NCI-H2196 treated with DMSO at 0.1 percent for 48 hours (cell line): ENCODE measurements around the gene INSRR.
A peak's percentile ranks its signal among the peaks of the same experiment; 100 is the strongest.

Experiments
- DNase-seq: peaks from one replicate; lab custom pipeline; 2025; ENCODE audit not compliant: unreplicated experiment; lab: John Stamatoyannopoulos, UW

The INSRR gene

DNA sequence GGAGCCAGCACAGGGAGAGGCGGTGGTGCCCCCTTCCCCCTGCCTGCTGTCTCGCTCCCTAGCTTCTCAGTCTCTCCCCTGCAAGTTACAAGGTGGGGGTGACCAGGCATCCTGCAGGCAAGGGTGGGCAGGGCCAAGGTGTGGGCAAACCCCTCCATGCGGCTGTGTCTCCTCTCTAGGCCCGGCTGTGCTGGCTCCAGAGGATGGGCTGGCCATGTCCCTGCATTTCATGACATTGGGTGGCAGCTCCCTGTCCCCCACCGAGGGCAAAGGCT lies 16.4 kb upstream of the INSRR start:
- DNase-seq = no peak

DNA sequence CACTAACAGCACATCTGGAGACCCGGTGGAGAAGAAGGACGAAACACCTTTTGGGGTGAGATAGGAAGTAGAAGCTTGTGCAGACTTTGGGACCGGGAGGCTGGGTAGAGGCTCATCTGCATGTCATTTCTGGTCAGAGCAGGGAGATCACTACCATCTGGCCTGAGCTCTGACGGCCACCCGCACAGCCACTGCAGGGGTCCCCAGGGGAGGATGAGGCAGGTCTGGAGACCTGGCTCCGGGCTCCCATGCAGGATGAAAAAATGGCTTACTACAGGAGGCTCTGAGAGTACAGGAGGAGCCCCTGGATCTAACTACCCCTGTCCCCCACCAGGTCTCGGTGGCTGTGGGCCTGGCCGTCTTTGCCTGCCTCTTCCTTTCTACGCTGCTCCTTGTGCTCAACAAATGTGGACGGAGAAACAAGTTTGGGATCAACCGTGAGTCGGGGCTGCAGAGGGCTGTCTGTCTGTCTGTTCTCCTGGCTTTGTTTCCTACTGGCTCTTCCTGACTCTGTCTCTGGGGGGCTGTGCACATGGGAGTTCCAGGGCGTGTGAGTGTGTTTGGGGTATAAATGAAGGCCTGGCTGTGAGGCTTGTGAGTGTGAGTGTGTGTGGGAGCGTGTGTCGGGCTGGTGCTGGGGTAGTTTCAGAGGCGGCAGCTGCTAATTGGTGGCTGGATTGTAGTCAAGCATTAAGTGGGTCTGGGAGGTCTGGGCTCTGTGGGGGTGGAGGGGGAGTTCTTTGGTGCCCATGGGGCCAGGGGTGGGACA lies 15.8 kb upstream of the INSRR start:
- DNase-seq = no peak

GRCh38 chr1:156874142-156874541 lies 15.2 kb upstream of the INSRR start:
- no peak for DNase-seq

DNA sequence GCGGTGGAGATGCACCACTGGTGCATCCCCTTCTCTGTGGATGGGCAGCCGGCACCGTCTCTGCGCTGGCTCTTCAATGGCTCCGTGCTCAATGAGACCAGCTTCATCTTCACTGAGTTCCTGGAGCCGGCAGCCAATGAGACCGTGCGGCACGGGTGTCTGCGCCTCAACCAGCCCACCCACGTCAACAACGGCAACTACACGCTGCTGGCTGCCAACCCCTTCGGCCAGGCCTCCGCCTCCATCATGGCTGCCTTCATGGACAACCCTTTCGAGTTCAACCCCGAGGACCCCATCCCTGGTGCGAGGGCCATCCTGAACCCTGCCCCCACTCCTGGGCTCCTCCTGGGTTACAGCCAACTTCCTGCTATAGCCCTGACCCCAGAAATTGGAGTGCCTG lies 14.7 kb upstream of the INSRR start:
- no peak for DNase-seq

GRCh38 chr1:156869455-156869854 lies 10.5 kb upstream of the INSRR start:
- DNase-seq = no peak

DNA sequence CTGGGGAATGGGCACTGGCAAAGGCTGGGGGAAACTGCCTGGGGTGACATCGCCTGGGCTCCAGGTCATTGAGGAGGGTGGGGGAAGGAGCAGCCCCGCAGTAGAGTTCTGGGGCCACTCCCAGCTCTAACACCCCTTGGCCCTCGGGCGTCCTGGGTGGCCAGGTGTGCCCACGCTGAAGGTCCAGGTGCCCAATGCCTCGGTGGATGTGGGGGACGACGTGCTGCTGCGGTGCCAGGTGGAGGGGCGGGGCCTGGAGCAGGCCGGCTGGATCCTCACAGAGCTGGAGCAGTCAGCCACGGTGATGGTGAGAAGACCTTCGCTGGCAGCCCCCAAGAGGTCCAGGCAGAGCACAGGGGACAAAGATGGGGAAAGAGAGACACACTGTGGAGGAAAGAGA lies 9.4 kb upstream of the INSRR start:
- no peak for DNase-seq

DNA sequence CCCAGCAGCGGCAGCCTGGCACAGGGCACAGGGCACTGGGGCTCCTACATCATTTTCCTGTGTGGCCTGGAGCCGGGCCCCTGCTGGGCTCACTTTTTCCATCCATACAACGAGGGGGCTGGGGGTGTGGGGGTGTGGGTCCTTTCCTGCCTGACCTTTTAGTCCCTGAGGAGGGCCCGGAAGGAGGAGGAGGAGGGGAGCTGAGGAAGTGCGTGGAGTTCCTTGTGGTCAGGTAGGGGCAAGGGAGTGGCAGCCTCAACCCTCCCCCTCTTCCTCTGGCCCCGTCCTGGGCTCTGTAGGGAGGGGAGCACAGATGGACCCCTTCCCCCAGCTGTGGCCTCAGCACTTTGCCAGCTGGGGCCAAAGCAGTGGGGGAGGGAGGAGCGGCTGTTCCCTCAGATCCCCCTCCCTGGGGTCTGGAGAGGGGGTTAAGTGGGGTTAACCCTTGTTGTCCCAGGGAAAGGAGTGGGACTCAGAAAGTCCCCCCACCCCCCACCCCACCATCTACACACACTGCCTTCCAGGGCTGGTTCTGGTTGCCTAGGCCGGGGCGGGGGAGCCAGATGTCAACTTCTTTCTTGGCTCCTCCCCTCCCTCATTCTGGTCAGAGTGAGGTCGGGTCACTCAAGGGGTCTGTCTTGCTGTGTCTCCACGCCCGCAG lies 7.5 kb upstream of the INSRR start:
- no peak for DNase-seq

GRCh38 chr1:156865865-156866248 lies 6.9 kb upstream of the INSRR start:
- DNase-seq = no peak

DNA sequence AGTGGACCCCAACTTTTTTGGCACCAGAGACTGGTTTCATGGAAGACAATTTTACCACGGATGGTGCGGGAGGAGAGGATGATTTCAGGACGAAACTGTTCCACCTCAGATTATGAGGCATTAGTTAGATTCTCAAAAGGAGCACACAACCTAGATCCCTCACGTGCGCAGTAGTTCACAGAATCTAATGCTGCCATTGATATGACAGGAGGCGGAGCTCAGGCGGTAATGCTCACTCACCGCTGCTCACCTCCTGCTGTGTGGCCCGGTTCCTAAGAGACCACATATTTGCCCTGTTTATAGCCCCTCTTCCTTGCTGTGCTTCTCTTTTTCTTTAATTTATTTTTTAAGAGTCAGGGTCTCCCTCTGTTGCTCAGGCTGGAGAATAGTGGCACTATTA lies 6.3 kb upstream of the INSRR start:
- no peak for DNase-seq

DNA sequence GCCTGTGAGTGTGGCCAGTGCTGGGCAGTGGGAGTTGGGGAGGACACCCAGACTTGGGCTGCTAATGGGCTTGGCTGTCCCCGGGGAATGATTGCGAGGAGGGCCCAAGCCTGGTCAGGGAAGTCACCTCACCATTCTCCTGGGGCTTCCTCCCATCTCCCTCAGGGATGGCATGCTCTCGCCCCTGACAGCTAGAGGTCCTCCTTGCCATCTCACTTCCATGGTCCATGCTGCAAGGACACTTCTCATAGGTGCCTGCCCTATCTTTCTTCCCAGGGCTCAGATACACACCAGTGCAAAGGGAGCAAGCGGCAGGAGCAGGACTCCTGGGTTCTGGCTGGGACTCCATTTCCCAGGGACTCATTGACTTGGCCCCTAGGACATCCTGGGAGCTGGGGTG lies 5.9 kb upstream of the INSRR start:
- no peak for DNase-seq

DNA sequence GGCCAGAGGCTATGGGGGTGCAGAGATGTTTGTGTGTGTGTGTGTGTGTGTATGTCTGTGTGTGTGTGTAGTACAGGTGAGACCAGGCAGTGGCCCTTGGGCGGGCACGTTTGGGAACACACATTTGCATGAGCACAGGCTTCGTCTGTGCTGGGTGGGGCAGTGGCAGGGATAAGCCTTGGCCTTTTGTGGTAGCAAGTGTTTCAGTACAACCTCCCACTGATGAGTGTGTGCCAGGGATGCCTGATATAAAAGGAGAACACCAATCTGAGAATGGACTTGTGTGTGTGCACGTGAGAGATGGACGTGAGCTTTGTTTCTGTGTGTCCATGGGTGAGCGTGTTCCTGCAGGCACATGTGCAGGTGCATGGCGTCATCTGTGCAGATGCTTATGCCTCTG lies 4.7 kb upstream of the INSRR start:
- no peak for DNase-seq

DNA sequence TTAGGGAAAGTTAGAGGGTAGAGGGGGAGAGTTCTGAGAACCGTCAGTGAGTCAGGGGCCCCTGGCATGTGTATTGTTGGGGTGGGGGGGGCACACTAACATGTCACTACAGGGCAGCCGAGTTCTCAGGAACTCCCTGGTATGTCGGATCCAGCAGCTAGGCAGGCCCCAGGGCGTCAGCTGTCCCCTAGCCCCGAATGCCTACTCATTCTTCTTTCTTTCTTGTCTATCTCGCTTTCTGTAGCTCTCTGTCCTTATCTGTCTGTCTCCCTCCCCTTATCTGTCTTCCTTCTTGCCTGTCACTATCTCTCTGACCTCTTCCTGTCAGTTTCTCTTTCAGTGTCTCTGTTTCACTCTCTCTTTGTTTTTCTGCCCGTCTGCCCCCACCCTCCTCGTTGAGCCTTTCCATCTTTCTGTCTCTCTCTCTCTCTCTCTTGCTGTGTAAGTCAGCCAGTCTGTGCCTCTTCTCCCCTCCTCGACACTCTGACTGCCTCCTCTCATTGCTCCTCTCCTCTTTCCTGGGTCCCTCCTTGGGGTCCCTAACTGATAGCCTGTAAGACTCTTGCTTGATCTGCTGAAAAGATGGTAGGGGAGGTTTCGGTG lies 4.2 kb upstream of the INSRR start:
- no peak for DNase-seq

GRCh38 chr1:156862584-156862983 lies 3.7 kb upstream of the INSRR start:
- no peak for DNase-seq

- DNase-seq = peak; percentile 74
Observed at GRCh38 chr1:156860628-156861423, 1.9 kb upstream of the INSRR start, which contains the start of gene NTRK1. TSS of gene NTRK1 (plus strand) at chr1:156860865. CDS start at chr1:156860935, 70 bp downstream.

DNA sequence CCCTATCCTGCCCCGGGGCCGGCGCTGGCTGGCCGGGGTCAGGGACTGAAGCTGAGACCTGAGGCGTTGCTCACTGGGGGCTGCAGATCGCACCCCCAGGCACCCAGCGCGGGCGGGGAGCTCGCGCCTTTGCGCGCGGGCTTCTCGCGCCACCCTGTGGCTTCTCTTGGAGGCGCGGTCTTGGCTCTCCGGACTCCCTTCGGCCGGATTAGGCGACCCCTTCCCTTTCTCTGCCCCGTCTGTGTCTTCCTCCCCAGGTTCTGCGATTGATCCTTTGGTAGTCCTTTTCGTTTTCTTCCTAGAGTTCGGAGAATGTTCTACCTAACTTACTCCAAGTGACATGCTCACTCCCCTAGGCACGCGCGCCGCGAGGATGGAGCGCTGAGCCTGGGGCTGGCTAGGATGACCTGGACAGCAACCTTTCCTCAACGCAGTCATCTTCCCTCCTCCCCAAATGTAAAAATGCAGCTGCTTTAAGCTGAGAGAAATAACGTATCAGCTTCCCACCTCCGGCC lies 1.3 kb upstream of the INSRR start:
- peak; percentile 55 for DNase-seq

GRCh38 chr1:156859523-156860112 lies 701 bp upstream of the INSRR start:
- DNase-seq = no peak

DNA sequence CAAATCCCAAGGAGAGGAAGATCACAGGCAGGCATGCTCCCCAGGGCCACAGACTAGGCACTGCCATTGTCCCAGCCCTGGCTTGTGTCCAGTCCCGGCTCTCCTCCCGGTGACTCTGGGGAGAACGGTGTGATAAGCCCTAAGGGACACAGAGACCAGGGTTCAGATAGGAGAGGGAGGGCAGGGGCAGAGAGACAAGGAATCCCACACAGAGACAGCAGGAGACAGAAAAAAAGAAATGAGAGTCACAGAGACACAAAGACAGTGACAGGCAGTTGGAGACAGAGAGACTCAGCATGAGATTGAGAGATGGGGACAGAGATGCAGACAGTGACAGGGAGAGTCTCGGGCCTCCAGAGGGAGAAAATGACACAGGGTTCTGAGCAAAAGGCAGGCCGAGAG lies 361 bp downstream of the INSRR start:
- DNase-seq = no peak

GRCh38 chr1:156857532-156857931 lies 1.4 kb downstream of the INSRR start:
- no peak for DNase-seq

DNA sequence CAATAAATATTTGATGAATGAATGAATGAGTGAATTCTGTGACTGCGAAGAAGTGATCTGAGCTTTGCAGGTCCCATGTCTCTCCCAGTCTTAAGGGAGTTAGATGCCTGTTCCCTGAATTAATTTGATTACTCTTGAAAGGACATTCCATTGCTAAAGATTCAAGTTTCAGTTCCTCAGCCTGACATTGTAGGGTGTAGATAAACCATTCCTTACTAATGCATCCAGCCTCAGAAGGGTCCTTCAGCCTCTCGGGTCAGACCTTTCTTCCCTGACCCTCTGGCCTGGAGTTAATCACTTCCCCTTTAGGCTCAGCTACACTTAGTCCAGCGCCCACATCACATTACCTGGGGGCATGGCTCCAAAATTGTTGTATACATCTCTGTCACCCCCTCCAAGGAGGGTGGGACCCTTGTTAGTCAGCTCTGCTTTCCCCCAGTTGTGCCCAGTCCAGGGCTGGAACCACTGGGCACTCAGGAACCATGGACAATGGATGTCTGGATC lies 2.6 kb downstream of the INSRR start:
- no peak for DNase-seq

DNA sequence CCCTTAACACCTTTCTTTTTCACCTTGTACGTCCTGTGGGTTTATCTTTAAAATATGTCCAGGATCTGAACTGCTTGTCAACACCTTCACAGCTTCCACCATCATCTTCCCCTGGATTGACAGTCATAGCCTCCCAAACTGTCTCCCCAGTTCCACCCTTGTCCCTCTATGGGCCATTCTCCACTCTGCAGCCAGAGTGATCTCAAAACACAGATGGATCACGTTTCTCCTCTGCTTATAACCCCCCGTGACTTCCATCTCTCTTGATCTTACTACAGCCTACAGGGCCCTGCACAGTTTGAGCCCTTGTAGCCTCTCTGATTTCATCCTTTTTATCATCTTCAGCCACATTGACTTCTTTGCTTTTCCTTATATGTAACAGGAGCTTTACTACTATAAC lies 4.3 kb downstream of the INSRR start:
- no peak for DNase-seq

GRCh38 chr1:156853761-156854160 lies 5.2 kb downstream of the INSRR start:
- no peak for DNase-seq
